Fibroblast of pulmonary artery (primary cell): ENCODE data around the gene CHID1.
A peak's percentile ranks its signal among the peaks of the same experiment; 100 is the strongest.

Experiments used
- DNase-seq: peaks from one replicate; pipeline ENCODE4 v3.0.0-alpha.2; 2010; ENCODE audit warnings: low read depth
- H3K4me3 ChIP-seq: replicated peaks from 2 replicates; pipeline ENCODE4 v1.5.1; 2011; ENCODE audit warnings: low read depth, mild to moderate bottlenecking, control low read depth, low read length, moderate library complexity
- CTCF ChIP-seq: IDR thresholded peaks from 2 replicates; pipeline ENCODE4 v1.5.1; 2011; ENCODE audit warnings: mild to moderate bottlenecking, control low read depth, low read length, inconsistent platforms; ENCODE audit errors: missing control alignments

The CHID1 gene

GRCh38 chr11:880447-880846 lies 30.2 kb downstream of the CHID1 start:
- no peak overlapping the region for H3K4me3 ChIP-seq
- no peak for DNase-seq
- no peak for TF ChIP-seq CTCF

GRCh38 chr11:877565-877964 lies 33.0 kb downstream of the CHID1 start:
- no peak for TF ChIP-seq CTCF
- DNase-seq = no peak
- H3K4me3 ChIP-seq = no peak overlapping the region

GRCh38 chr11:876545-876944 lies 34.1 kb downstream of the CHID1 start:
- no peak for DNase-seq
- no peak overlapping the region for H3K4me3 ChIP-seq
- TF ChIP-seq CTCF = no peak

GRCh38 chr11:875769-876301 lies 34.8 kb downstream of the CHID1 start:
- no peak overlapping the region for H3K4me3 ChIP-seq
- TF ChIP-seq CTCF = no peak
- DNase-seq = no peak

DNA sequence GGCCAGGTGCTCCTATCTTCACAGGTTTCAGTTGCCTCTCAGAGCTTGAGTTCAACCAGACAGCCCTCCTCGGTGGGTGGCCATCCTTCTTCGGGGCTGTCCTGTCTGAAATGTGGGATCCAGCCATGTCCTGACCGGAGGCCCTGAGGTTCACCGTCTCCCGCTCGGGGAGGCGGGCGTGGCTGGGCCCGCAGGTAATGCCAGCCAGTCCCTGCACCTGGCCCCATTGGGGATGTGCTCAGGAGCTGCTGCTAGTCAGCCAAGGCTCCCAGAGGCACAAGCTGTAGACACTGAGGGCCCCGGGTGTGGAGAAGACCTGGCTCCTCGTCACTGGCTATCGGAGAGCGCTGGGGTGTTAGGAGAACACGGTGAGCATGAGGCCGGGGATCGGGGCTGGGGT lies 35.4 kb downstream of the CHID1 start:
- no peak overlapping the region for H3K4me3 ChIP-seq
- TF ChIP-seq CTCF = no peak
- DNase-seq = no peak

DNA sequence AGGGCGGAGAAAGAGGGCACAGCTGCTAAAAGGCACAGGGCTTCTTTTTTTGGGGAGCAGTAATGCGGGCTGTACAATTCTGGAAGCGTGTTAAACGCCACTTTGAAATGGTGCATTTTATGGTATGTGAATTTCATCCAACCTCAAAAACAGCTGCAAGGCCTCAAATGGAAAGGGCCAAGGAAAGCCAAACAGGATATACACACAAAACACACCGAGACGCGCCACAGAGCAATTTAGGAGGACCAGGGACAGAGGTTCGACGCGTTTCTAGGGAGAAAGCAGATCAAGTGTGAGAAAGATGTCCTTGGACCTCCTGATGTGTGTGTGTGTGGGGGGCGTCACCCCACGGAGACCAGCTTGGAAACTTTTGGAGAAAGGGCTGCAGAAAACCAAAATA lies 36.9 kb downstream of the CHID1 start:
- DNase-seq = peak; percentile 29
- no peak for TF ChIP-seq CTCF
- no peak overlapping the region for H3K4me3 ChIP-seq

GRCh38 chr11:872799-873198 lies 37.8 kb downstream of the CHID1 start:
- no peak overlapping the region for H3K4me3 ChIP-seq
- no peak for TF ChIP-seq CTCF
- no peak for DNase-seq
